Stimulated activated CD4-positive, alpha-beta T cell treated with anti-CD3 and anti-CD28 coated beads, Interleukin-1b, Interleukin-23, amount 100 ng/mL, for 48 hours (primary cell): ENCODE data around the gene KIF11.
"Not testable (repeated sequence)": the region's sequence is repeated elsewhere in the genome, so short reads cannot be mapped to it uniquely, and the experiment has no call there.

Experiments used
- DNase-seq: peaks from one replicate; pipeline ENCODE4 v3.0.0-alpha.2; 2020

The KIF11 gene

GRCh38 chr10:92591550-92592022 lies 1.3 kb upstream of the KIF11 start:
- peak; percentile 92 for DNase-seq

- DNase-seq: no peak
These were observed 974 bp downstream of the KIF11 start for GRCh38 chr10:92593619-92594588.

GRCh38 chr10:92595505-92595904 lies 2.6 kb downstream of the KIF11 start:
- DNase-seq: no peak

DNA sequence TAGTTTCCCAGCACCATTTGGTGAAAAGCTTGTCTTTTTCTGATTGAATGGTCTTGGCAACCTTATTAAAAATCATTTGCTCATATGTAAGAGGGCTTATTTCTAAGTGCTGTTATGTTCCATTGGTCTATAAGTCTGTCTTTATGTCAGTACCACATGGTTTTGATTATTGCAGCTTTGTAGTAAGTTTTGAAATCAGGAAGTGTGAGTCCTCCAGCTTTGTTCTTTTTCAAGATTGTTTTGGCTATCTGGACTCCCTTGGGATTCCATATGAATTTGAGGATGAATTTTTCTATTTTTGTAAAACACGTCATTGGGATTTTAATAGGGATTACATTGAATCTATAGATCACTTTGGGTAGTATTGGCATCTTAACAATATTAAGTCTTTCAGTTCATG lies 5.4 kb downstream of the KIF11 start:
- DNase-seq: no peak

- no peak for DNase-seq
These were observed 11.9 kb downstream of the KIF11 start for GRCh38 chr10:92604841-92605240.

- no peak for DNase-seq
These were observed 22.6 kb downstream of the KIF11 start for GRCh38 chr10:92615515-92615914.

- no peak for DNase-seq
These were observed 26.4 kb downstream of the KIF11 start for GRCh38 chr10:92619368-92619767.

DNA sequence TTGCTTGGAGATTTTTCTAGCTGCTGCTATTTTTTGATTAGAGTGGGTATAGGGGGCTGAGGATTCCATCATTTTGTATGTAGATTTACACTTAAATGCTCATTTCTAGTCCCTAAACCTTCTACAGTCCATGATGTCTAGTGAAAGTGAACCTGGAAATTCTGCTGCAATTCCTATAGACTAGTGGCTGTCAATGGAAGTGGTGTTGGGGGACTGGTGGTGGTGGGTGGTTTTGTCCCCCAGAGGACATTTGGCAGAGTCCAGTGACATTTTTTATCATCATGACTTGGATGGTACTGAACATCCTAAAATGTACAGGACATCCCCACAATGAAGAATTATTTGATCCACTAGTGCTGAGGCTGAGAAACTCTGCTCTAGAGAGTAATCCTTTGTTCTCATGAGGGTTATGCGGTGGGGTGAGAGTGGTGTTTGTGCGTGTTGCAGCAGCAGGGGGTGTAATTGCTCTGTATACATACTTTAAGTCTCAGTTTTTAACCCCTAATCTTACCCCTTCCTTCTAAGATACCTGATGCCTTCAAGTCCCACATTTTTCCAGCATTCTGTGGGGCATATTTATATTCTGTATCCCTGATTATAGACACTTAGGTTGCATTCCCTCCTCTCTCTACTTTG lies 35.0 kb downstream of the KIF11 start:
- no peak for DNase-seq

DNA sequence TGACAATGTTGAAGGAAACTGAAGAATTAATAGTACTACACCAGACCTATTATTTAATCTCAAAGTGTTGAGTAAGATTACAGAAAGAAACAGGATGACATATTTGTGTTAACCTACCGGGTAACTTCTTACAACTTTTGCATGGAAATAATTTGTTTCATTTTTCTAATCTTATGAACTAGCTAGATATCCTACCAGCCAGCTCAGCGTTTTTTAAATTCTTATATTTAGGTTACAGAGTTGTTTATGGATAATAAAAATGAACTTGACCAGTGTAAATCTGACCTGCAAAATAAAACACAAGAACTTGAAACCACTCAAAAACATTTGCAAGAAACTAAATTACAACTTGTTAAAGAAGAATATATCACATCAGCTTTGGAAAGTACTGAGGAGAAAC lies 37.0 kb downstream of the KIF11 start:
- no peak for DNase-seq

DNA sequence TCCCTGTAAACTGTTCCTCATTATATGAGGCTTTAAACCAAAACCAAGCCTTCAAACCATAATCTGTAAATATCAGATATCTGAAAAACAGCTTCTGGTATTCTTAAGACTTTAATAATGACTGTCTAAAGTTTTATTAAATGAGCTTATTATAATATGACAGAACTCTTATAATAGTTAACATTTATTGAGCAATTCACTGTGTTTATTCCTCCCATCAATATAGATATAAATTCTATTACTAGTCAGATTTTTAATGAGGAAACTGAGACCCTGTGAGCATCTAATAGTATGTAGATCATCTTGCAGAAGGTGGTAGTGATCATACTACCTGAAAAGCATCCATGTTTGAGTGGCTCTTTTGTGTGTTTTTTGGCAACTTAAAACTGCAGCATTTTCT lies 45.1 kb downstream of the KIF11 start:
- no peak for DNase-seq

GRCh38 chr10:92640107-92640506 lies 47.2 kb downstream of the KIF11 start:
- no peak for DNase-seq

- no peak for DNase-seq
These were observed 48.6 kb downstream of the KIF11 start for GRCh38 chr10:92641492-92641891.

DNA sequence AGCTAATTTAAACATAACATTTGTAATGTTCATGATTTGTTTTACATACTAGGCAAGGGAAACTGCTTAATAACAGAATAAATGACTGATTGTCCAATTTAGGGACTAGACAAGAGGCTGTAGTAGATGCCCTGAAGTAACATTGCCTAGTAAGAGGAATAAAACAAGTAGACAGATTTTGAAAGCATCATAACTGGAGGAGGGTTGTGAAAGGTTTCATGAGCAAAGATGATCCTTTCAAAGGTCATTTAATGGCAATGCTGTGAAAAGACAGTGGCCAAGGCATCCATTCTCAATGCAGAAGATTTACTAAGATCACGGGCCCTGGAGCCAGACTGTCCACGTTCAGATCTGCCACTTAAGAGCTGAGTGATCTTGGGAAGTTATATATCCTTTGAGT lies 52.0 kb downstream of the KIF11 start:
- DNase-seq: no peak

DNA sequence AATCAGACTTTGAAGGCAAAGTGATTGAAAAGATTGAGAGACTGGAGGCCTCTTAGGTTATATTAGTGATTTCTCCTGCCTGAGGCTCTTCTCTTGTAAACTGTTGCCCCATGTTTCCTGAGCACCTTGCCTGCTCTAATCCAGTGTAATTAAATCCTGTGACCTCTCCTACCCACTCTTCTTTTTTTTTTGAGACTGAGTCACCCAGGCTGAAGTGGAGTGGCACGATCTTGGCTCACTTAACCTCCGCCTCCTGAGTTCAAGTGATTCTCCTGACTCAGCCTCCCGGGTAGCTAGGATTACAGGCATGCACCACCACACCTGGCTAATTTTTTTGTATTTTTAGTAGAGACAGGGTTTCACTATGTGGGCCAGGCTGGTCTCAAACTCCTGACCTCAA lies 57.9 kb downstream of the KIF11 start:
- DNase-seq: not testable (repeated sequence)

- DNase-seq: no peak
These were observed 62.5 kb downstream of the KIF11 start for GRCh38 chr10:92655426-92655825.

DNA sequence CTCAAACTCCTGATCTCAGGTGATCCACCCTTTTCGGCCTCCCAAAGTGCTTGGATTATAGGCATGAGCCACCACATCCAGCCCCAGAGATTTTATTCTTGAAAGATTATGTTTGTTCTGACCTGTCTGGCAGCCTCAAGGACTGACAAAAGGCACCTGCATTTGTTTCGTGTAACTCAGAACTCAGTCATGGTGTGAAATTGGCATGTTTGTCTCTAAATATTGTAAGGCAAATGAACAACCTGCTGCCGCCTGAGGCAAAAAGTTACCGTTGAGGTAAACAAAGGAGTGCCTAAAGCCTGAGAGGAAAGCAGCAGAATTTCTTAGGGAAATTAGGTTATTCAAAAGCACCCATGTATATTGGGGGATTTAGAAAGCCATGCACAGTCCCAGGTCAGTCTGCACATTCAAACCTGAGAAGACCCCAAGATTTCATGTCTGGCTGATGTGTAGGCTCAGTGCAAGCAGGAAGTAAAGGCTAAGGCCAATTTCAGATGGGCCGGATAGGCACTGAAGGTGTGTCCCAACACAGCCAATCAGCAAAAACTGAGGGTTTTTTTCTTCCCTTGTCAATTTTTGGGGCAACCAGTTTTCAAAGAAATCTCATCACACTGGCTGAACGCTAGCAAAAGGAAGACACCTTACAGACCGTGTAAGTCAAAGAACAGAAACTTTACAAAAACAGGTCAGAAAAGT lies 63.5 kb downstream of the KIF11 start:
- no peak for DNase-seq

DNA sequence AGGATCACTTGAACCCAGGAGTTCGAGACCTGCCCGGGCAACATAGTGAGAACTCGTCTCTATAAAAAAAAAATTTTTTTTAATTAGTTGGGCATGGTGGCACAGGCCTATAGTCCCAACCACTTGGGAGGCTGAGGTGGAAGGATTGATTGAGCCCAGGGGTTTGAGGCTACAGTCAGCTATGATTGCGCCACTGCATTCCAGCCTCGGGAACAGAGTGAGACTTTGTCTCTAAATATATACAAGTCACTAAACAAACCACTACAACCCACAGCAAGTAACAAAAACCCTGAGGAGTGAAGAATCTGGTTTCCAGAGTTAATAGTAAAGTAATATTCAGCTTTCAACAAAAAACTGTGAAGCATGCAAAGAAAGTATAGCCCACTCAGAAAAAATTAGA lies 64.1 kb downstream of the KIF11 start:
- no peak for DNase-seq

DNA sequence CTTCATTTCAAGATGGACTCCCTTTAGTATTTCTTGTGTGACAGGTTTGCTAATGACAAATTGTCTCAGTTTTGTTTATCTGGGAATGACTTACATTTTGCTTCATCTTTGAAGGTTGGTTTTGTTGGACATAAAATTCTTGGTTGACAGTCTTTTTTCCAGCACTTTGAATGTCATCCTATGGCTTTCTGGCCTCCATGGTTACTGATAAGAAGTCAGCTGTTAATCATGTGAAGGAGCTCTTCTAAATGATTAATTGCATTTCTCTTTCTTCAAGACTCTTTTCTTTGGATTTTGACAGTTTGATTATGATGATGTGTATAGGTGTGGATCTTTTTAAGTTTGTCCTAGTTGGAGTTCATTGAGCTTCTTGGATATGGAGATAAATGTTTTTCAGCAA lies 69.9 kb downstream of the KIF11 start:
- no peak for DNase-seq

GRCh38 chr10:92664322-92664721 lies 71.4 kb downstream of the KIF11 start:
- no peak for DNase-seq

- DNase-seq: no peak
These were observed 74.1 kb downstream of the KIF11 start for GRCh38 chr10:92667078-92667477.

DNA sequence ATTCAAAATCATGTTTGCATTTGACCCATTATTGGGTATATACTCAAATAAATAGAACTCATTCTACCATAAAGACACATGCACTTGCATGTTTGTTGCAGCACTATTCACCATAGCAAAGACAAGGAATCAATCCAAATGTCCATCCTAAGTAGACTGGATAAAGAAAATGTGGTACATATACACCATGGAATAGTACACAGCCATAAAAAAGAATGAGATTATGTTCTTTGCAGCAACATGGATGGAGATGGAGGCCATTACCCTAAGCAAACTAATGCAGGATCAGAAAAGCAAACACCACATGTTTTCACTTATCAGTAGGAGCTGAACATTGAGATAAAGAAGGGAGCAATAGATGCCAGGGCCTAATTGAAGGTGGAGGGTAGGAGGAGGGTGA lies 84.8 kb downstream of the KIF11 start:
- no peak for DNase-seq

DNA sequence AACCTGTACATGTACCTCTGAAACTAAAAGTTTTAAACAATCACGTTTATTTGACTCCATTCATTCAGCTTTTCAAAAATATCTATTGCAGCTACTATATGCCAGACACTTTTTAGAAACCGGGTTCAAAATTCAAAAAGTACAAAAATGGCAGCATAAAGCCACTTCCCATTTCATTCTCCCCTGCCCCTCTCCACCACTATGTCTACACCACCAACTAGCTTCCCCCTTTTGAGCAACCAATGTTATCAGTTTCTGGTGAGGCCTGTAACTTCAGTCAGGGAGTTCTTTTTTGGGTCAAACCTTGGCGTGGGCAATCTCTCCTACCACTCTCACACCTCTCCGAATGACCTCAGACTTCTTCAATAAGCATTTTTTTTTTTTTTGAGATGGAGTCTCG lies 85.3 kb downstream of the KIF11 start:
- DNase-seq: no peak

GRCh38 chr10:92681306-92681834 lies 88.4 kb downstream of the KIF11 start:
- no peak for DNase-seq
